Measurements from ENCODE around the gene MYH2.

- no peak for TF ChIP-seq POLR2AphosphoS5 (IDR thresholded peaks at IDR 0.05)
- no peak for TF ChIP-seq CTCF (IDR thresholded peaks at IDR 0.05)
- TF ChIP-seq EP300 (IDR thresholded peaks at IDR 0.05), result no peak
These were observed 7.0 kb upstream of the MYH2 start for GRCh38 chr17:10556301-10557005.
